Tibial nerve (tissue), 3 donors: ENCODE results near the gene USB1.

Source experiments
- POLR2A ChIP-seq, 2 donors: fragments of 450-650 bp; IDR thresholded peaks; one replicate each; pipeline ENCODE4 v1.6.1; 2017; ENCODE audit warnings: antibody characterized with exemption in 2 of 2, mild to moderate bottlenecking in 2 of 2, moderate library complexity in 2 of 2
- TF ChIP-seq, protein P1 (sequence below), 5 experiments: fragments of 200-600 bp in 3 of 5; fragments of 450-650 bp in 2 of 5; sonication (generic) in 3 of 5; IDR thresholded peaks; one replicate each; pipeline ENCODE4 v1.5.1; 2016 to 2019; ENCODE audit warnings: antibody characterized with exemption in 5 of 5, mild to moderate bottlenecking in 3 of 5, moderate library complexity in 2 of 5

DNA sequence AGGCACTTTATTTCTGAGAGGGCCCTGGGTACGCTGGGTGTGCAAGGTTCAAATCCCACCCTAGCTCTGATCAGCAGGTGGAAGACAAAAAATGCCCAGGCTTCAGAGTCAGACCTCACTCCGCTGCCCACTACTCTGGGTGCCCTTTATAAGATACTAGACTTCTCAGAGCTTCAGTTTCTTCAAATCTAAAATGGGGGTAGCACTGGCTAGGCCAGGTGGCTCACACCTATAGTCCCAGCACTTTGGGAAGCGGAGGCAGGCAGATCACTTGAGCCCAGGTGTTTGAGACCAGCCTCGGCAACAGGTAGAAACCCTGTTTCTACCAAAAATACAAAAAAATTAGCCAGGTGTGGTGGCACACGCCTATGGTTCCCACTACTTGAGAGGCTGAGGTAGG is 1.7 kb downstream of the USB1 start:
- TF ChIP-seq, protein P1, sequence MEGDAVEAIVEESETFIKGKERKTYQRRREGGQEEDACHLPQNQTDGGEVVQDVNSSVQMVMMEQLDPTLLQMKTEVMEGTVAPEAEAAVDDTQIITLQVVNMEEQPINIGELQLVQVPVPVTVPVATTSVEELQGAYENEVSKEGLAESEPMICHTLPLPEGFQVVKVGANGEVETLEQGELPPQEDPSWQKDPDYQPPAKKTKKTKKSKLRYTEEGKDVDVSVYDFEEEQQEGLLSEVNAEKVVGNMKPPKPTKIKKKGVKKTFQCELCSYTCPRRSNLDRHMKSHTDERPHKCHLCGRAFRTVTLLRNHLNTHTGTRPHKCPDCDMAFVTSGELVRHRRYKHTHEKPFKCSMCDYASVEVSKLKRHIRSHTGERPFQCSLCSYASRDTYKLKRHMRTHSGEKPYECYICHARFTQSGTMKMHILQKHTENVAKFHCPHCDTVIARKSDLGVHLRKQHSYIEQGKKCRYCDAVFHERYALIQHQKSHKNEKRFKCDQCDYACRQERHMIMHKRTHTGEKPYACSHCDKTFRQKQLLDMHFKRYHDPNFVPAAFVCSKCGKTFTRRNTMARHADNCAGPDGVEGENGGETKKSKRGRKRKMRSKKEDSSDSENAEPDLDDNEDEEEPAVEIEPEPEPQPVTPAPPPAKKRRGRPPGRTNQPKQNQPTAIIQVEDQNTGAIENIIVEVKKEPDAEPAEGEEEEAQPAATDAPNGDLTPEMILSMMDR (IDR thresholded peaks at IDR 0.05): no peak
- no peak for TF ChIP-seq POLR2A (IDR thresholded peaks at IDR 0.05)
